Smooth muscle cell (in vitro differentiated cells): Measurements from ENCODE around the gene ULK2. TPM values are rescaled to one million over a fixed set of nuclear protein-coding genes. Genes with fewer than 3 reads are reported as not detected.

ENCODE experiments used
- DNase-seq: peaks from one replicate; lab custom pipeline; 2025; ENCODE audit not compliant: unreplicated experiment; lab: John Stamatoyannopoulos, UW
- H2AFZ ChIP-seq: fragments of 200-600 bp; sonication (generic); 2 replicates; pipeline ENCODE4 v1.6.0; 2016; ENCODE audit warnings: antibody characterized with exemption, low read depth, mild to moderate bottlenecking
- H3F3A ChIP-seq: fragments of 200-600 bp; sonication (generic); 2 replicates; pipeline ENCODE4 v1.6.0; 2017; ENCODE audit warnings: antibody characterized with exemption, low read depth
- H3K27ac ChIP-seq: fragments of 200-600 bp; sonication (generic); 2 replicates; pipeline ENCODE4 v1.5.1; 2016; ENCODE audit warnings: low read depth, mild to moderate bottlenecking
- H3K27me3 ChIP-seq: fragments of 200-600 bp; sonication (generic); 2 replicates; pipeline ENCODE4 v1.6.1; 2016; ENCODE audit warnings: low read depth, mild to moderate bottlenecking
- H3K36me3 ChIP-seq: fragments of 200-600 bp; sonication (generic); 2 replicates; pipeline ENCODE4 v1.5.1; 2016; ENCODE audit warnings: low read depth
- H3K4me1 ChIP-seq: fragments of 200-600 bp; sonication (generic); 2 replicates; pipeline ENCODE4 v1.5.1; 2016; ENCODE audit warnings: low read depth
- H3K4me2 ChIP-seq: fragments of 200-600 bp; sonication (generic); 2 replicates; pipeline ENCODE4 v1.6.0; 2016; ENCODE audit warnings: mild to moderate bottlenecking
- H3K4me3 ChIP-seq: fragments of 200-600 bp; sonication (generic); 2 replicates; pipeline ENCODE4 v1.5.1; 2016; ENCODE audit warnings: mild to moderate bottlenecking
- H3K79me2 ChIP-seq: fragments of 200-600 bp; sonication (generic); 2 replicates; pipeline ENCODE4 v1.6.0; 2016; ENCODE audit warnings: low read depth, mild to moderate bottlenecking
- H3K9ac ChIP-seq: fragments of 200-600 bp; sonication (generic); 2 replicates; pipeline ENCODE4 v1.6.0; 2016; ENCODE audit warnings: low read depth
- H3K9me3 ChIP-seq: fragments of 200-600 bp; sonication (generic); replicated peaks from 2 replicates; pipeline ENCODE4 v1.5.1; 2016; ENCODE audit warnings: low read depth
- H4K20me1 ChIP-seq: fragments of 200-600 bp; sonication (generic); 2 replicates; pipeline ENCODE4 v1.6.0; 2016; ENCODE audit warnings: low read depth
- WGBS: methylation state at CpG from one replicate; pipeline ENCODE4 v1.1.7; 2016; ENCODE audit warnings: low lambda C conversion rate; 5-methylcytosine and 5-hydroxymethylcytosine counted together
- polyA plus RNA-seq: library from polyadenylated mRNA; unstranded; fragments of >200 nt; fragmentation: Nextera tagmentation; extraction: Ambion mirVana; gene quantifications from 2 replicates; pipeline ENCODE4 v1.2.1, GENCODE V29; 2016
- total RNA-seq: library from RNA; depleted of rRNA; stranded (reverse); fragments of >200 nt; gene quantifications from 2 replicates; pipeline ENCODE4 v1.2.3, GENCODE V29; 2014
- TF ChIP-seq, protein P1 (sequence below): fragments of 200-600 bp; sonication (generic); IDR thresholded peaks from 2 replicates; pipeline ENCODE4 v1.5.1; 2017; ENCODE audit warnings: borderline replicate concordance, mild to moderate bottlenecking, antibody characterized with exemption; ENCODE audit not compliant: insufficient read depth, poor library complexity, severe bottlenecking

Gene ULK2
- total and polyA plus RNA-seq, 2 experiments from 2014 or later = 9.7 to 24.0 TPM

- Histone ChIP-seq H2AFZ (no peak overlapping the region), H3K36me3 (no peaks in the 10 kb centered on the region), H3K27ac (no peak overlapping the region), H3K4me3 (no peak overlapping the region), H3K9ac (no peak overlapping the region), H3K4me1 (no peaks in the 10 kb centered on the region), H3K27me3 (no peaks in the 10 kb centered on the region), H4K20me1 (no peaks in the 10 kb centered on the region), H3F3A (no peaks in the 10 kb centered on the region), H3K79me2 (no peaks in the 10 kb centered on the region), H3K9me3 (no peaks in the 10 kb centered on the region), H3K4me2 (no peak overlapping the region)
- 73% methylated on average over 2 of the region's 2 CpGs for WGBS
- no peak for DNase-seq
- TF ChIP-seq, protein P1, sequence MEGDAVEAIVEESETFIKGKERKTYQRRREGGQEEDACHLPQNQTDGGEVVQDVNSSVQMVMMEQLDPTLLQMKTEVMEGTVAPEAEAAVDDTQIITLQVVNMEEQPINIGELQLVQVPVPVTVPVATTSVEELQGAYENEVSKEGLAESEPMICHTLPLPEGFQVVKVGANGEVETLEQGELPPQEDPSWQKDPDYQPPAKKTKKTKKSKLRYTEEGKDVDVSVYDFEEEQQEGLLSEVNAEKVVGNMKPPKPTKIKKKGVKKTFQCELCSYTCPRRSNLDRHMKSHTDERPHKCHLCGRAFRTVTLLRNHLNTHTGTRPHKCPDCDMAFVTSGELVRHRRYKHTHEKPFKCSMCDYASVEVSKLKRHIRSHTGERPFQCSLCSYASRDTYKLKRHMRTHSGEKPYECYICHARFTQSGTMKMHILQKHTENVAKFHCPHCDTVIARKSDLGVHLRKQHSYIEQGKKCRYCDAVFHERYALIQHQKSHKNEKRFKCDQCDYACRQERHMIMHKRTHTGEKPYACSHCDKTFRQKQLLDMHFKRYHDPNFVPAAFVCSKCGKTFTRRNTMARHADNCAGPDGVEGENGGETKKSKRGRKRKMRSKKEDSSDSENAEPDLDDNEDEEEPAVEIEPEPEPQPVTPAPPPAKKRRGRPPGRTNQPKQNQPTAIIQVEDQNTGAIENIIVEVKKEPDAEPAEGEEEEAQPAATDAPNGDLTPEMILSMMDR = no peak
Observed at GRCh38 chr17:19857640-19858039, 10.1 kb downstream of the ULK2 start.

- Histone ChIP-seq H4K20me1 (no peaks in the 10 kb centered on the region), H3K9ac (no peak overlapping the region), H3K4me2 (no peak overlapping the region), H2AFZ (no peak overlapping the region), H3K79me2 (no peaks in the 10 kb centered on the region), H3K4me3 (no peak overlapping the region), H3K36me3 (no peaks in the 10 kb centered on the region), H3K27me3 (no peaks in the 10 kb centered on the region), H3F3A (no peaks in the 10 kb centered on the region), H3K4me1 (no peaks in the 10 kb centered on the region), H3K9me3 (no peaks in the 10 kb centered on the region), H3K27ac (no peak overlapping the region)
- TF ChIP-seq, protein P1 = no peak
- no peak for DNase-seq
Observed at GRCh38 chr17:19833914-19834313, 33.8 kb downstream of the ULK2 start.

DNA sequence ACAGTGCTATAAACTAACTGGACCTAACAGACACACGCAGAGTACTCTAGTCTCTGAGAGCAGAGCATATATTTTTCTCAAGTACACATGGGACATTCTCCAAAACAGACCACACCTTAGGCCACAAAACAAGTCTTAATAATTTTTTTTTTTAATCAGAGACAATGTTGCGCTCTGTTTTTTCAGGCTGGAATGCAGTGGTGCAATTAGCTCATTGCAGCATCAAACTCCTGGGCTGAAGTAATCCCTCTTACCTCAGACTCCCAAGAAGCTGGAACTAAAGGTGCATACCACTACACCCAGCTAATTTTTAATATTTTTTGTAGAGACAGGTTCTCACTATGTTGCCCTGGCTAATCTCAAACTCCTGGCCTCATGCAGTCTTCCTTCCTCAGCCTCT lies 37.7 kb downstream of the ULK2 start:
- DNase-seq = no peak
- Histone ChIP-seq H2AFZ (no peak overlapping the region), H3K27ac (no peak overlapping the region), H3K9me3 (no peaks in the 10 kb centered on the region), H3K4me2 (no peak overlapping the region), H3K9ac (no peak overlapping the region), H3K27me3 (no peaks in the 10 kb centered on the region), H3K4me3 (no peak overlapping the region), H4K20me1 (no peaks in the 10 kb centered on the region), H3F3A (no peaks in the 10 kb centered on the region), H3K36me3 (no peaks in the 10 kb centered on the region), H3K4me1 (no peaks in the 10 kb centered on the region), H3K79me2 (no peaks in the 10 kb centered on the region)
- TF ChIP-seq, protein P1 = no peak
- WGBS = 100% methylated on average over 2 of the region's 2 CpGs

DNA sequence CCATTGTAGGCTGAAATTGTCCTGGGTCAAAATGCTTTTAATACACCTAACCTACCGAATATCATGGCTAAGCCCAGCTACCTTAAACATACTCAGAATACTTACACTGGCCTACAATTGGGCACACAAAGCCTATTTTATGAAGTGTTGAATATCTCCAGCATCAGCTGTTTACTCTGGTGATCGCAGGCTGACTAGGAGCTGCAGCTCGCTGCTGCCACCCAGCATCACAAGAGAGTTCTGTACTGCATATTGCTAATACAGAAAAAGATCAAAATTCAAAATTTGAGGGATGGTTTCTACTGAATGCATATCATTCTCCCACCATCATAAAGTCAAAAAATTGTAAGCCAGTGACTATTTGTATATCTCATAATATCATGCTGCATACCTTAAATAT lies 55.3 kb downstream of the ULK2 start:
- no peaks in the 10 kb centered on the region for H3K9me3 ChIP-seq
- DNase-seq = no peak
- H4K20me1 ChIP-seq = no peaks in the 10 kb centered on the region
- no peaks in the 10 kb centered on the region for H3F3A ChIP-seq
- H2AFZ ChIP-seq = no peak overlapping the region
- no peak overlapping the region for H3K4me3 ChIP-seq
- H3K9ac ChIP-seq = no peak overlapping the region
- TF ChIP-seq, protein P1 = peak; percentile 8
- no peak overlapping the region for H3K27ac ChIP-seq
- 61% methylated on average over 3 of the region's 3 CpGs for WGBS
- H3K36me3 ChIP-seq = peaks cover 18% of the 10 kb centered on the region
- H3K79me2 ChIP-seq = no peaks in the 10 kb centered on the region
- H3K4me2 ChIP-seq = no peak overlapping the region
- H3K27me3 ChIP-seq = no peaks in the 10 kb centered on the region
- H3K4me1 ChIP-seq = no peaks in the 10 kb centered on the region
